Fibroblast of pulmonary artery (primary cell): Measurements from ENCODE around the gene STAP1.
"Not testable (repeated sequence)": the region's sequence is repeated elsewhere in the genome, so short reads cannot be mapped to it uniquely, and the experiment has no call there.

ENCODE experiments used
- DNase-seq: peaks from one replicate; pipeline ENCODE4 v3.0.0-alpha.2; 2010; ENCODE audit warnings: low read depth
- H3K4me3 ChIP-seq: replicated peaks from 2 replicates; pipeline ENCODE4 v1.5.1; 2011; ENCODE audit warnings: low read depth, mild to moderate bottlenecking, control low read depth, low read length, moderate library complexity
- TF ChIP-seq, protein P1 (sequence below): IDR thresholded peaks from 2 replicates; pipeline ENCODE4 v1.5.1; 2011; ENCODE audit warnings: mild to moderate bottlenecking, control low read depth, low read length, inconsistent platforms; ENCODE audit errors: missing control alignments

Gene STAP1

DNA sequence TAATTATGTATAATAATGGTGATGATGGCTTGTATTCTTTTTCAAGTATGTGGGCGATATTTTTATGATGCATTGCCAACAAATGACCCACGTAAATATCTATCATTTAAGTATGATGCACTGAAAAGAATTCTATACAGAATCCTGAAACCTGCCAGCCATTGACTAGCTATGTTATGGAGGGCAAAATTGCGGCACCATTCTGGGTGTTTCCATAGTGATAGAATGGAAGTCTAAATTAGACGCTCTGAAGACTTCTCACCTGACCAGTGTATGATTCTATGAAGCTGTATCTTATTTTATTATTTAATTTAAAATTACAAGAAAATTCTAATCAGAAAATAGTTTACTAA, 12.5 kb upstream of the STAP1 start:
- H3K4me3 ChIP-seq, result peak overlapping the region; percentile 90
- DNase-seq, result no peak
- TF ChIP-seq, protein P1, sequence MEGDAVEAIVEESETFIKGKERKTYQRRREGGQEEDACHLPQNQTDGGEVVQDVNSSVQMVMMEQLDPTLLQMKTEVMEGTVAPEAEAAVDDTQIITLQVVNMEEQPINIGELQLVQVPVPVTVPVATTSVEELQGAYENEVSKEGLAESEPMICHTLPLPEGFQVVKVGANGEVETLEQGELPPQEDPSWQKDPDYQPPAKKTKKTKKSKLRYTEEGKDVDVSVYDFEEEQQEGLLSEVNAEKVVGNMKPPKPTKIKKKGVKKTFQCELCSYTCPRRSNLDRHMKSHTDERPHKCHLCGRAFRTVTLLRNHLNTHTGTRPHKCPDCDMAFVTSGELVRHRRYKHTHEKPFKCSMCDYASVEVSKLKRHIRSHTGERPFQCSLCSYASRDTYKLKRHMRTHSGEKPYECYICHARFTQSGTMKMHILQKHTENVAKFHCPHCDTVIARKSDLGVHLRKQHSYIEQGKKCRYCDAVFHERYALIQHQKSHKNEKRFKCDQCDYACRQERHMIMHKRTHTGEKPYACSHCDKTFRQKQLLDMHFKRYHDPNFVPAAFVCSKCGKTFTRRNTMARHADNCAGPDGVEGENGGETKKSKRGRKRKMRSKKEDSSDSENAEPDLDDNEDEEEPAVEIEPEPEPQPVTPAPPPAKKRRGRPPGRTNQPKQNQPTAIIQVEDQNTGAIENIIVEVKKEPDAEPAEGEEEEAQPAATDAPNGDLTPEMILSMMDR, result no peak

DNA sequence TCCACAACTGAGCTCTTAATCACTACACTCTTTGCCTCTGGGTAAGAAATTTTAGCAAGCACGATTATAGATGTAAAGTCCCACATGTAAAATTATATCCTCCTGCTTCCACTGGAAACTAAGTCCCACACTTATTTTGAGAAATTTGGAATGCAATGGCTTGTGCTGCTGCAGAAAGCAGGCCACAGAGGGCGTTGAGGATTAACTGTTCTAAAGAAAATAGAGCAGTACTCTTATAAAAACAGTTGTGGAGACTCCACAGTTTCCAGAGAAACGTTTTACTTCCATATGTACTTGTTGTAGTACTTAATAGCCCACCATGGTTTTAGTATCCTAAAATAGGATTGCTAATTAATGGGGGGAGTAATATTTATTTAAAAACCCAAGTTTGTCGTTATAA, 11.6 kb upstream of the STAP1 start:
- H3K4me3 ChIP-seq, result no peak overlapping the region
- no peak for DNase-seq
- TF ChIP-seq, protein P1, result no peak

DNA sequence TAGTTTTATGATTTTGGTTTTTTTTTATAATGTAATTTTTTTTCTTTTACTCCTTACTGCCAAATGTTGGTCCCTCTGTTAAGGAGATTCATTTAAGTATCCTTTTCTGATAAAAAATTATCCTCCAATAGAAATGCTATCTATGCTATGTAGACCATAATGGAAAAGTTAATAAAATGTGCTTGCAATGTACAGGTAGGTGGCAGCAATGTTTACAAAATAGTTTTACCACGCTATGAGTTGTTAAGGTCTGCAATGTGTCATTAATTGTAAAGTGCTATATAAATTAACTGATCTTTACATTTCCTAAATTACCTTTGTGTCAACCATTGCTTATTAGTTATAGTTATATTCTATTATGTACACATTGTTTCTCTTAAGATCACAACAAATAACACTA, 9.4 kb upstream of the STAP1 start:
- no peak overlapping the region for H3K4me3 ChIP-seq
- TF ChIP-seq, protein P1, result peak; percentile 47
- DNase-seq, result peak; percentile 62

DNA sequence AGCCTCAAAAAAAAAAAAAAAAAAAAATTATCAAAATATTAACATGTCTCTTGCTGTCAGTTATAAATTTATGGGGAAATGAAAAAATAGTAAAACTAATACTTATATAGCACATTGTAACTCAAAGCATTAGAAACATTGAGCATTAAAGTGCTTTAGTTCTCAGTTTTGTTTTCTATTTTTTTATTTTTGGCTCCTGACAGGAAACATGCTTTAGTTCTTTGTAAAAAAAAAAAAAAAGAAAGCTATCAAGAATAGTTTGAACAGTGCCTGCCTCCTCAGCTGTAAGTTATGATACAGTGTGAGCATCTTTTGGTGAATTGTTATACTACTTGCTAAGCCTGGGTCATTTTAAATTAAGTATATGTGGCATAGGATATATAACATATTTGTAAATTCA, 8.1 kb upstream of the STAP1 start:
- TF ChIP-seq, protein P1, result no peak
- H3K4me3 ChIP-seq, result no peak overlapping the region
- no peak for DNase-seq

DNA sequence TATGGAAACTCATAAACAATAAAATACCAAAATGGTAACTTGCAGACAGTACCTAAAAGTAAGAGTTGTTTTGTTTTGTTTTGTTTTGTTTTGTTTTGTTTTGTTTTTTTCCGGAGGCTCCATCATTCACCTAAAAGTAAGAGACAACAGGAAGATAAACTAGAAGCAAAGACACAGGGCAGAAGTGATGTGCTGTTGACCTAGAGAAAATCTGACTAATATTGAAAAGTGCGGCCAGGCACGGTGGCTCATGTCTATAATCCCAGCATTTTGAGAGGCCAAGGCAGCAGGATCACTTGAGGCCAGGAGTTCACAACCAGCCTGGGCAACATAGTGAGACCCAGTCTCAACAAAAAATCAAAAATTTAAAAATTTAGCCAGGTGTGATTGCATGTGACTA, 7.7 kb upstream of the STAP1 start:
- TF ChIP-seq, protein P1, result no peak
- no peak overlapping the region for H3K4me3 ChIP-seq
- DNase-seq, result no peak

DNA sequence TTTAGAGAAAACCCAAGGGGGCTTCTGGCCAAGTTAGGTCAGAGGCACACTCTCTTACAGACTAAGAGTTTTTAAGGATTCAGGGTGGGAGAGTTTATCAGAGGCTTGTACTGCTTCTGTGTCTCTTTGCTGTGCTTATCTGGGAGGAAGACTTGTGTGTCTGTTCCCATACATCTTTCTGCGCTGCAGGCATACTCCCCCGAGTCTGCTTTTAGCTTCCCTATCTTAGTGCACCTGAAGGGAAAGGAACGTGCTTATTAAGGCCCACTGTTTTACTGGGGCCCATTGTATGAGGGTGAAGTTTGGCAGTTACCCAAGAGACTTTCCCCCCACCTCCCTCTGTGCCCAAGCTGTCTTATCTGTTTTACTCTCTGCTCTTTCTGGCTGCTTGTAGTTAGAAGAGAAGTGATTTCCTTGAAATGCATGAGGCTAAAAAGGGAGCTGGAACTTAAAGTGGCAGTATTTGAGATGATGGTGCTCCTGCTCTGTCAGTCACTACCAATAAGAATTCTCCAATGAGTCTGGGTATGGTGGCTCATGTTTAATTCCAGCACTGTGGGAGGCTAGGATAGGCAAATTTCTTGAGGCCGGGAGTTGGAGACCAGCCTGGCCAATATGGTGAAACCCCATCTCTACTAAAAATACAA, 6.3 kb upstream of the STAP1 start:
- not testable (repeated sequence) for H3K4me3 ChIP-seq, DNase-seq

DNA sequence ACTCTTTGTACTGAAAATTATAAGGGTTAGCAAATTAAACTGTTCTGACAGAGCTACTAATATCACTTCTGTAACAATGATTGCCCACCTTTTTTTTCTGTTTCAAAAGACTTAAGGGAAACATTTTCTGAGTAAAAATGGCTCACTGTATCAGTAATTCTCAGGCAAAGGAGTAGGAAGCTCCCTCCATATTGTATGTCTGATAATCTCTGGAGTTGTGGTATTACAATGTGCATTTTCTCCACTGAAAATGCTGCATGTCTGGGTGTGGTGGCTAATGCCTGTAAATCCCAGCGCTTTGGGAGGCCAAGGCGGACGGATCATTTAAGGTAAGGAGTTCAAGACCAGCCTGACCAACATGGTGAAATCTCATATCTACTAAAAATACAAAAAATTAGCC, 4.4 kb upstream of the STAP1 start:
- TF ChIP-seq, protein P1, result no peak
- DNase-seq, result no peak
- H3K4me3 ChIP-seq, result no peak overlapping the region
